IMR-90 (cell line): ENCODE data around the gene GPR157. TPM values are rescaled to one million over a fixed set of nuclear protein-coding genes. Genes with fewer than 3 reads are reported as not detected.

ENCODE experiments used
- ATAC-seq: fragments of 200-7000 bp; cut with Tn5 transposase; 2 replicates; pipeline ENCODE4 v1.9.1; 2020; ENCODE audit warnings: low read depth, mild to moderate bottlenecking, moderate library complexity
- BruUV-seq: library from RNA; stranded (reverse); fragments of 400-500 nt; replicated peaks from 2 replicates; lab custom pipeline; 2021; lab: Mats Ljungman, UMichigan
- CTCF ChIA-PET: fragments of 300-600 bp; formaldehyde crosslinking; extraction: SDS; loops from one replicate; lab custom pipeline; 2021; ENCODE audit warnings: antibody characterized with exemption; lab: Yijun Ruan, JAX
- POLR2A ChIA-PET: fragments of 300-600 bp; sonication (Branson Sonifier 250); formaldehyde crosslinking; loops from one replicate; lab custom pipeline; 2022; ENCODE audit warnings: antibody characterized with exemption; ENCODE audit not compliant: unreplicated experiment; lab: Charles Lee
- DNase-seq: peaks from one replicate; pipeline ENCODE4 v3.0.0; 2013
- H2AFZ ChIP-seq: replicated peaks from 2 replicates; pipeline ENCODE3; 2013; ENCODE audit warnings: low read length, mild to moderate bottlenecking; ENCODE audit not compliant: poor library complexity
- H2AK5ac ChIP-seq: 2 replicates; pipeline ENCODE4 v1.6.1; 2013; ENCODE audit warnings: low read depth, low read length, inconsistent platforms
- H2AK9ac ChIP-seq: replicated peaks from 2 replicates; pipeline ENCODE3; 2013; ENCODE audit warnings: mild to moderate bottlenecking, low read depth, low read length, moderate library complexity; ENCODE audit not compliant: poor library complexity
- H2BK120ac ChIP-seq: 2 replicates; pipeline ENCODE4 v1.6.1; 2013; ENCODE audit warnings: low read depth, low read length, inconsistent platforms
- H2BK15ac ChIP-seq: 3 replicates; pipeline ENCODE4 v1.6.1; 2013; ENCODE audit warnings: low read depth, low read length, inconsistent platforms
- H2BK20ac ChIP-seq: 2 replicates; pipeline ENCODE4 v1.6.1; 2013; ENCODE audit warnings: low read depth, mild to moderate bottlenecking, inconsistent platforms, low read length, moderate library complexity
- H2BK5ac ChIP-seq: 2 replicates; pipeline ENCODE4 v1.6.1; 2013; ENCODE audit warnings: mild to moderate bottlenecking, low read depth, low read length, inconsistent platforms; ENCODE audit not compliant: poor library complexity, severe bottlenecking
- H3K14ac ChIP-seq: replicated peaks from 2 replicates; pipeline ENCODE4 v1.6.1; 2013; ENCODE audit warnings: low read depth, low read length, inconsistent platforms
- H3K18ac ChIP-seq: 2 replicates; pipeline ENCODE4 v1.6.1; 2013; ENCODE audit warnings: low read depth, low read length, control low read depth
- H3K23ac ChIP-seq: 2 replicates; pipeline ENCODE4 v1.6.1; 2013; ENCODE audit warnings: low read depth, low read length, inconsistent platforms
- H3K27ac ChIP-seq: 2 replicates; pipeline ENCODE4 v1.5.1; 2013; ENCODE audit warnings: mild to moderate bottlenecking, control low read depth, low read length; ENCODE audit not compliant: insufficient read depth
- H3K27me3 ChIP-seq: 2 replicates; pipeline ENCODE4 v1.6.1; 2013; ENCODE audit warnings: low read length; ENCODE audit not compliant: control insufficient read depth, insufficient read depth
- H3K36me3 ChIP-seq: 2 replicates; pipeline ENCODE4 v1.6.1; 2013; ENCODE audit warnings: low read length, mixed read lengths; ENCODE audit not compliant: control insufficient read depth, insufficient read depth
- H3K4ac ChIP-seq: 2 replicates; pipeline ENCODE4 v1.6.1; 2013; ENCODE audit warnings: low read depth, low read length, inconsistent platforms
- H3K4me1 ChIP-seq: 2 replicates; pipeline ENCODE4 v1.6.1; 2013; ENCODE audit warnings: low read length, mixed read lengths; ENCODE audit not compliant: control insufficient read depth, insufficient read depth
- H3K4me2 ChIP-seq: 2 replicates; pipeline ENCODE4 v1.6.1; 2013; ENCODE audit warnings: low read depth, mild to moderate bottlenecking, control low read depth, low read length, moderate library complexity
- H3K4me3 ChIP-seq: 2 replicates; pipeline ENCODE4 v1.5.1; 2013; ENCODE audit warnings: low read depth, mild to moderate bottlenecking, control low read depth, low read length, moderate library complexity; ENCODE audit not compliant: insufficient read depth
- H3K56ac ChIP-seq: 2 replicates; pipeline ENCODE4 v1.6.1; 2013; ENCODE audit warnings: low read length, inconsistent platforms; ENCODE audit not compliant: insufficient read depth; ENCODE audit errors: extremely low read depth
- H3K79me1 ChIP-seq, 2 experiments: 2 replicates each; pipeline ENCODE4 v1.6.1; 2013; ENCODE audit warnings: low read length in 2 of 2, inconsistent platforms in 1 of 2, low read depth in 1 of 2
- H3K9ac ChIP-seq: 2 replicates; pipeline ENCODE4 v1.6.1; 2013; ENCODE audit warnings: low read depth, low read length, control low read depth
- H3K9me1 ChIP-seq: 2 replicates; pipeline ENCODE4 v1.6.1; 2013; ENCODE audit warnings: low read length, inconsistent platforms; ENCODE audit not compliant: insufficient read depth
- H3K9me3 ChIP-seq: 2 replicates; pipeline ENCODE4 v1.6.1; 2013; ENCODE audit warnings: low read length; ENCODE audit not compliant: control insufficient read depth, insufficient read depth
- H4K20me1 ChIP-seq: 2 replicates; pipeline ENCODE4 v1.6.1; 2013; ENCODE audit warnings: low read length, inconsistent platforms; ENCODE audit not compliant: insufficient read depth
- H4K5ac ChIP-seq: 2 replicates; pipeline ENCODE4 v1.6.1; 2013; ENCODE audit warnings: mild to moderate bottlenecking, low read depth, low read length, control low read depth
- H4K8ac ChIP-seq, 2 experiments: 2 replicates each; pipeline ENCODE4 v1.6.1; 2013; ENCODE audit warnings: low read depth in 2 of 2, low read length in 2 of 2, control low read depth in 1 of 2, inconsistent platforms in 1 of 2
- H4K91ac ChIP-seq: 2 replicates; pipeline ENCODE4 v1.6.1; 2013; ENCODE audit warnings: low read depth, low read length, inconsistent platforms; ENCODE audit not compliant: insufficient read depth
- CEBPB ChIP-seq: IDR thresholded peaks from 2 replicates; pipeline ENCODE4 v1.6.1; 2012; ENCODE audit warnings: low read depth, low read length, improper control_type of control experiment
- CHD1 ChIP-seq: IDR thresholded peaks from 2 replicates; pipeline ENCODE4 v1.6.1; 2012; ENCODE audit warnings: low read depth, low read length, improper control_type of control experiment
- MAZ ChIP-seq: IDR thresholded peaks from 2 replicates; pipeline ENCODE4 v1.6.1; 2012; ENCODE audit warnings: low read depth, mild to moderate bottlenecking, low read length, improper control_type of control experiment, moderate library complexity, borderline replicate concordance
- MXI1 ChIP-seq: IDR thresholded peaks from 2 replicates; pipeline ENCODE4 v1.6.1; 2012; ENCODE audit warnings: low read depth, mild to moderate bottlenecking, low read length, moderate library complexity, borderline replicate concordance
- NFE2L2 ChIP-seq: fragments of 150-350 bp; IDR thresholded peaks from 2 replicates; pipeline ENCODE4 v1.6.1; 2016; ENCODE audit warnings: low read depth, mild to moderate bottlenecking, low read length
- POLR2A ChIP-seq: IDR thresholded peaks from 2 replicates; pipeline ENCODE4 v1.6.1; 2012; ENCODE audit warnings: mild to moderate bottlenecking, low read depth, low read length
- RAD21 ChIP-seq: IDR thresholded peaks from 2 replicates; pipeline ENCODE4 v1.6.1; 2012; ENCODE audit warnings: low read length, improper control_type of control experiment
- RCOR1 ChIP-seq: IDR thresholded peaks from 2 replicates; pipeline ENCODE4 v1.6.1; 2012; ENCODE audit warnings: mild to moderate bottlenecking, low read length, improper control_type of control experiment; ENCODE audit not compliant: insufficient replicate concordance
- SMC3 ChIP-seq: fragments of 150-350 bp; IDR thresholded peaks from 2 replicates; pipeline ENCODE4 v1.6.1; 2016; ENCODE audit warnings: low read depth, mild to moderate bottlenecking, antibody characterized with exemption, low read length, moderate library complexity
- WGBS, 2 experiments: methylation state at CpG; one replicate each; pipeline versions ENCODE4 v1.1.5 to v1.1.7; 2013; ENCODE audit warnings: missing lambda C conversion rate in 2 of 2; ENCODE audit not compliant: insufficient read length in 1 of 2; ENCODE audit errors: extremely low coverage in 2 of 2; 5-methylcytosine and 5-hydroxymethylcytosine counted together
- dilution Hi-C: fragments of 300-500 bp; cut with HindIII; formaldehyde crosslinking; loops from one replicate; pipeline ENCODE4 v1.14.3; 2018; ENCODE audit warnings: low sequenced_read_pairs; ENCODE audit not compliant: unreplicated experiment
- in situ Hi-C: fragments of 300-500 bp; cut with MboI; formaldehyde crosslinking; loops from 3 replicates; pipeline ENCODE4 v1.14.3; 2019; ENCODE audit warnings: low sequenced_read_pairs, inconsistent platforms, mixed read lengths
- intact Hi-C: fragments of 100-400 bp; cut with micrococcal nuclease; formaldehyde crosslinking; loops from 2 replicates; pipeline ENCODE4 v1.10.0; 2022
- polyA plus RNA-seq, 3 experiments: library from polyadenylated mRNA; depleted of rRNA; stranded (reverse); fragments of >200 nt; gene quantifications; 2 replicates each; pipeline ENCODE4 v1.2.3, GENCODE V29; 2012; ENCODE audit warnings: low replicate concordance in 1 of 3
- total RNA-seq: library from RNA; depleted of rRNA; stranded (reverse); fragments of >200 nt; gene quantifications from 2 replicates; pipeline ENCODE4 v1.2.3, GENCODE V29; 2012
- TF ChIP-seq, protein P1 (sequence below): fragments of 150-350 bp; IDR thresholded peaks from 2 replicates; pipeline ENCODE4 v1.6.1; 2016; ENCODE audit warnings: low read depth, mild to moderate bottlenecking, low read length, moderate library complexity, borderline replicate concordance
- TF ChIP-seq, protein P2 (sequence below): conservative IDR thresholded peaks from 2 replicates; pipeline ENCODE4 v1.5.1; 2012; ENCODE audit warnings: mild to moderate bottlenecking, low read depth, low read length, improper control_type of control experiment

The GPR157 gene
- total and polyA plus RNA-seq, 2 of the 4 experiments (the other 2 are of a cell fraction), result 1.8 to 2.7 TPM

DNA sequence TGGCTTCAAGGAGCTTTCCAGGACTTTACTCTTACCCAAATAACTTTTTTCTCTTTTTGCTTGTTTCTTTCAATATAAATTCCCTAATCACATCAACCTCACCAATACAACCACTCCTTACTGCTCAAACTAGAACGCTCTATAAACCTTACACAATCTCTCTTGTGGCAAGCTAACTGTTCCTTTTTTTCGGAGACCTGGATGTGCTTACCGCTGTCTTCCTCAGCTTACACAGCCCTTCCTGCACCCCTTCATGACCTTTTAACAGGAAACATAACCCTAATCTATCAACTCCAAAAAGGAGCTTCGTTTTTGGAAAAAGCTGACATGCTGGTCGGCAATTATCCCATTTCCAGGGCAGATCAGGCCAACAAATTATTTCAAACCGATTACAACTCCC, 35.3 kb downstream of the GPR157 start:
- Histone ChIP-seq H3K18ac (no peak overlapping the region), H2AK5ac (no peak overlapping the region), H3K36me3 (no peaks in the 10 kb centered on the region), H4K5ac (no peak overlapping the region), H3K4ac (no peak overlapping the region), H4K20me1 (no peaks in the 10 kb centered on the region), H2BK5ac (no peak overlapping the region), H3K79me1 (no peaks in the 10 kb centered on the region), H3K14ac (no peak overlapping the region), H3K9me1 (no peaks in the 10 kb centered on the region), H2BK120ac (no peak overlapping the region), H2AFZ (no peak overlapping the region), H4K8ac (no peak overlapping the region), H3K56ac (no peak overlapping the region), H3K27ac (no peak overlapping the region), H3K9ac (no peak overlapping the region), H3K4me3 (no peak overlapping the region), H2BK15ac (no peak overlapping the region), H3K4me2 (no peak overlapping the region), H3K4me1 (no peaks in the 10 kb centered on the region), H4K91ac (no peak overlapping the region), H3K23ac (no peak overlapping the region), H2AK9ac (no peak overlapping the region), H3K9me3 (peaks cover 11% of the 10 kb centered on the region), H3K27me3 (peaks cover 43% of the 10 kb centered on the region), H2BK20ac (no peak overlapping the region)
- 82% methylated on average over 3 of the region's 6 CpGs; no CpG with 5 or more reads in 1 of the 2 experiments for WGBS, 2 experiments
- dilution Hi-C loops (no loop called here), intact Hi-C loops (no loop called here), in situ Hi-C loops (no loop called here)
- BruUV-seq, result no TSS peak
- ChIA-PET POLR2A (no interaction called here), CTCF (no interaction called here)
- TF ChIP-seq MXI1 (no peak), POLR2A (no peak), NFE2L2 (no peak), RCOR1 (no peak), MAZ (no peak), CEBPB (no peak), SMC3 (no peak), RAD21 (no peak), CHD1 (no peak)
- TF ChIP-seq, protein P1, sequence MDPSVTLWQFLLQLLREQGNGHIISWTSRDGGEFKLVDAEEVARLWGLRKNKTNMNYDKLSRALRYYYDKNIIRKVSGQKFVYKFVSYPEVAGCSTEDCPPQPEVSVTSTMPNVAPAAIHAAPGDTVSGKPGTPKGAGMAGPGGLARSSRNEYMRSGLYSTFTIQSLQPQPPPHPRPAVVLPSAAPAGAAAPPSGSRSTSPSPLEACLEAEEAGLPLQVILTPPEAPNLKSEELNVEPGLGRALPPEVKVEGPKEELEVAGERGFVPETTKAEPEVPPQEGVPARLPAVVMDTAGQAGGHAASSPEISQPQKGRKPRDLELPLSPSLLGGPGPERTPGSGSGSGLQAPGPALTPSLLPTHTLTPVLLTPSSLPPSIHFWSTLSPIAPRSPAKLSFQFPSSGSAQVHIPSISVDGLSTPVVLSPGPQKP, result no peak
- TF ChIP-seq, protein P2, sequence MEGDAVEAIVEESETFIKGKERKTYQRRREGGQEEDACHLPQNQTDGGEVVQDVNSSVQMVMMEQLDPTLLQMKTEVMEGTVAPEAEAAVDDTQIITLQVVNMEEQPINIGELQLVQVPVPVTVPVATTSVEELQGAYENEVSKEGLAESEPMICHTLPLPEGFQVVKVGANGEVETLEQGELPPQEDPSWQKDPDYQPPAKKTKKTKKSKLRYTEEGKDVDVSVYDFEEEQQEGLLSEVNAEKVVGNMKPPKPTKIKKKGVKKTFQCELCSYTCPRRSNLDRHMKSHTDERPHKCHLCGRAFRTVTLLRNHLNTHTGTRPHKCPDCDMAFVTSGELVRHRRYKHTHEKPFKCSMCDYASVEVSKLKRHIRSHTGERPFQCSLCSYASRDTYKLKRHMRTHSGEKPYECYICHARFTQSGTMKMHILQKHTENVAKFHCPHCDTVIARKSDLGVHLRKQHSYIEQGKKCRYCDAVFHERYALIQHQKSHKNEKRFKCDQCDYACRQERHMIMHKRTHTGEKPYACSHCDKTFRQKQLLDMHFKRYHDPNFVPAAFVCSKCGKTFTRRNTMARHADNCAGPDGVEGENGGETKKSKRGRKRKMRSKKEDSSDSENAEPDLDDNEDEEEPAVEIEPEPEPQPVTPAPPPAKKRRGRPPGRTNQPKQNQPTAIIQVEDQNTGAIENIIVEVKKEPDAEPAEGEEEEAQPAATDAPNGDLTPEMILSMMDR, result no peak
- DNase-seq, result no peak
- no peak for ATAC-seq
